B cell (primary cell): ENCODE data around the gene MEA1. TPM values are rescaled to one million over a fixed set of nuclear protein-coding genes. Genes with fewer than 3 reads are reported as not detected.

Source experiments
- ATAC-seq: fragments of 200-7000 bp; cut with Tn5 transposase; one replicate; pipeline ENCODE4 v1.10.0; 2021; ENCODE audit warnings: low read depth, mild to moderate bottlenecking, moderate number of reproducible peaks, moderate library complexity
- CTCF ChIA-PET: fragments of 350-600 bp; sonication (Branson Sonifier 250); formaldehyde crosslinking; loops from one replicate; lab custom pipeline; 2021; ENCODE audit warnings: antibody characterized with exemption, inconsistent platforms; lab: Charles Lee
- POLR2A ChIA-PET: fragments of 350-600 bp; sonication (Branson Sonifier 250); formaldehyde crosslinking; loops from one replicate; lab custom pipeline; 2021; ENCODE audit warnings: antibody characterized with exemption; lab: Charles Lee
- DNase-seq: peaks from one replicate; pipeline ENCODE4 v3.0.0; 2013
- H2AFZ ChIP-seq: 2 replicates; pipeline ENCODE4 v1.6.1; 2012; ENCODE audit warnings: mild to moderate bottlenecking, low read depth, low read length; ENCODE audit not compliant: insufficient read depth, poor library complexity, severe bottlenecking
- H3K27ac ChIP-seq, 2 donors: 1 replicate in 1 of 2; 2 replicates in 1 of 2; pipeline ENCODE4 v1.5.1; 2012 to 2013; ENCODE audit warnings: low read length in 2 of 2, mild to moderate bottlenecking in 2 of 2, moderate library complexity in 1 of 2
- H3K27me3 ChIP-seq, 4 experiments: fragments of 200-600 bp in 1 of 4; sonication (generic) in 1 of 4; replicated peaks in 1 of 4; 1 replicate in 2 of 4; 2 replicates in 2 of 4; pipeline versions ENCODE4 v1.6.1 to v1.7.0; 2013 to 2016; ENCODE audit warnings: low read length in 3 of 4, mild to moderate bottlenecking in 2 of 4, mixed read lengths in 1 of 4, moderate library complexity in 1 of 4; ENCODE audit not compliant: insufficient read depth in 4 of 4, control insufficient read depth in 3 of 4; ENCODE audit errors: control extremely low read depth in 1 of 4
- H3K36me3 ChIP-seq, 2 experiments: replicated peaks in 1 of 2; 1 replicate in 1 of 2; 2 replicates in 1 of 2; pipeline versions ENCODE4 v1.6.1 to v1.7.1; 2013; ENCODE audit warnings: low read length in 1 of 2; ENCODE audit not compliant: insufficient read depth in 2 of 2, control insufficient read depth in 1 of 2; ENCODE audit errors: control extremely low read depth in 1 of 2, extremely low read depth in 1 of 2
- H3K4me1 ChIP-seq, 2 donors: fragments of 200-600 bp in 1 of 2; sonication (generic) in 1 of 2; 1 replicate in 1 of 2; 2 replicates in 1 of 2; pipeline versions ENCODE4 v1.5.1 to v1.6.1; 2013 to 2017; ENCODE audit warnings: low read length in 2 of 2; ENCODE audit not compliant: control insufficient read depth in 2 of 2, insufficient read depth in 2 of 2
- H3K4me2 ChIP-seq: replicated peaks from 2 replicates; pipeline ENCODE3; 2012; ENCODE audit warnings: mild to moderate bottlenecking, low read depth, low read length; ENCODE audit not compliant: poor library complexity, severe bottlenecking
- H3K4me3 ChIP-seq, 5 experiments: fragments of 200-600 bp in 1 of 5; sonication (generic) in 1 of 5; 1 replicate in 3 of 5; 2 replicates in 2 of 5; pipeline versions ENCODE4 v1.5.1 to v1.7.0; 2011 to 2016; ENCODE audit warnings: low read length in 4 of 5, mild to moderate bottlenecking in 4 of 5, low read depth in 2 of 5, control low read depth in 1 of 5, moderate library complexity in 1 of 5; ENCODE audit not compliant: insufficient read depth in 1 of 5; ENCODE audit errors: control extremely low read depth in 1 of 5, extremely low read depth in 1 of 5
- H3K79me2 ChIP-seq: fragments of 200-600 bp; sonication (generic); one replicate; pipeline ENCODE4 v1.6.0; 2016; ENCODE audit warnings: low read length; ENCODE audit not compliant: control insufficient read depth, insufficient read depth
- H3K9ac ChIP-seq: fragments of 200-600 bp; sonication (generic); 2 replicates; pipeline ENCODE4 v1.6.1; 2017; ENCODE audit warnings: mild to moderate bottlenecking, low read length, moderate library complexity
- H3K9me3 ChIP-seq, 3 donors: one replicate each; pipeline versions ENCODE4 v1.6.1 to v1.7.1; 2013; ENCODE audit warnings: low read length in 2 of 3; ENCODE audit not compliant: control insufficient read depth in 2 of 3, insufficient read depth in 1 of 3; ENCODE audit errors: control extremely low read depth in 1 of 3
- H4K20me1 ChIP-seq: 2 replicates; pipeline ENCODE4 v1.6.0; 2012; ENCODE audit warnings: mild to moderate bottlenecking, low read length; ENCODE audit not compliant: insufficient read depth, control insufficient read depth, poor library complexity, severe bottlenecking
- H3K27ac Mint-ChIP-seq: one replicate; pipeline ENCODE4 v1.8.0; 2021; ENCODE audit warnings: mixed read lengths
- H3K27me3 Mint-ChIP-seq: one replicate; pipeline ENCODE4 v1.8.0; 2021; ENCODE audit warnings: mixed read lengths
- H3K4me1 Mint-ChIP-seq: one replicate; pipeline ENCODE4 v1.8.0; 2021; ENCODE audit warnings: mixed read lengths
- H3K4me3 Mint-ChIP-seq: one replicate; pipeline ENCODE4 v1.8.0; 2021; ENCODE audit warnings: mixed read lengths
- H3K9me3 Mint-ChIP-seq: one replicate; pipeline ENCODE4 v1.8.0; 2022; ENCODE audit warnings: mixed read lengths; ENCODE audit not compliant: insufficient read depth
- EZH2 ChIP-seq: IDR thresholded peaks from 2 replicates; pipeline ENCODE4 v1.6.1; 2012; ENCODE audit warnings: borderline replicate concordance, low read depth, mild to moderate bottlenecking, moderate library complexity, low read length; ENCODE audit not compliant: insufficient read depth, poor library complexity, severe bottlenecking
- WGBS: methylation state at CpG from one replicate; pipeline ENCODE4 v1.1.5; 2013; ENCODE audit warnings: missing lambda C conversion rate; ENCODE audit not compliant: insufficient coverage; 5-methylcytosine and 5-hydroxymethylcytosine counted together
- intact Hi-C: fragments of 100-400 bp; cut with micrococcal nuclease; formaldehyde crosslinking; loops from one replicate; pipeline ENCODE4 v1.10.0; 2022
- polyA plus RNA-seq: library from polyadenylated mRNA; depleted of rRNA; stranded (reverse); fragments of >200 nt; gene quantifications from 2 replicates; pipeline ENCODE4 v1.2.3, GENCODE V29; 2012
- total RNA-seq, 2 donors: library from RNA; stranded (reverse); fragments of 120-200 nt in 1 of 2; gene quantifications; 1 replicate in 1 of 2; 2 replicates in 1 of 2; pipeline versions ENCODE4 v1.2.3 to v1.2.4, GENCODE V29; 2013 to 2022
- TF ChIP-seq, protein P1 (sequence below): fragments of 200-600 bp; IDR thresholded peaks from one replicate; pipeline ENCODE4 v1.8.0; 2022; ENCODE audit warnings: antibody characterized with exemption, mild to moderate bottlenecking

Gene MEA1
- total and polyA plus RNA-seq, 2 donors (not counting 1 experiment from before 2014, with no cell fraction given): 35.7 to 36.7 TPM

DNA sequence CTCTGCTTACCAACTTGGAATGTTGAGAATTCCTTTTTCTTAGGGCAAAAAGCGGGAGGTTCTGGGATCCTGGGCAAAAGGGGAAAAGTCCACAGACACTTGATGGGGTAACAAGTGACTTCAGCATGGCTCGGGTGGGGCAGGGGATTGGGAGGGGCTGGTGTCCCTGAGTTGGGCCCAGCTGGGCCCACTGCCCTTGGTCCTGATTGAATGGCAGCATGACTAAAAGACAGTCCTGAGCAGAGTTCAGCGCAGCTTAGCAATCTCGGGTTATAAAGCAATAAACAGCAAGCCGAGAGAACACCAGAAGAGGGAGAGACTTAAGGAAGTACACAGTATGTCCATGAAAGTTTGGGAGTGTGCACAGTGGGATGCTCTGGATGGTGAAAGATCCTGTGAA, 23.8 kb downstream of the MEA1 start:
- ATAC-seq: no peak
- Mint-ChIP-seq H3K27me3 (no peaks in the 10 kb centered on the region), H3K4me3 (no peak overlapping the region), H3K27ac (no peak overlapping the region), H3K4me1 (peaks cover 27% of the 10 kb centered on the region), H3K9me3 (no peaks in the 10 kb centered on the region)
- intact Hi-C loops: no loop called here
- Histone ChIP-seq H3K4me3 (no peak overlapping the region), H3K4me2 (no peak overlapping the region), H3K79me2 (peaks cover 45% of the 10 kb centered on the region), H3K27ac (no peak overlapping the region), H3K4me1 (peaks cover 6 to 12% of the 10 kb centered on the region in 2 donors), H3K9ac (no peak overlapping the region), H3K9me3 (no peaks in the 10 kb centered on the region), H3K36me3 (peaks cover 0 to 31% of the 10 kb centered on the region in 2 experiments), H2AFZ (no peak overlapping the region), H3K27me3 (no peaks in the 10 kb centered on the region), H4K20me1 (no peaks in the 10 kb centered on the region)
- 95% methylated on average over 4 of the region's 5 CpGs for WGBS
- DNase-seq: no peak
- POLR2A ChIA-PET: interaction anchor here (0.7 kb wide), 1 partner anchor 71 kb away, joined by 3 read pairs; no protein-coding TSS in a partner anchor
- CTCF ChIA-PET: interaction anchor here (1.1 kb wide), 1 partner anchor 60 kb away, joined by 3 read pairs; no protein-coding TSS in a partner anchor
- TF ChIP-seq, protein P1, sequence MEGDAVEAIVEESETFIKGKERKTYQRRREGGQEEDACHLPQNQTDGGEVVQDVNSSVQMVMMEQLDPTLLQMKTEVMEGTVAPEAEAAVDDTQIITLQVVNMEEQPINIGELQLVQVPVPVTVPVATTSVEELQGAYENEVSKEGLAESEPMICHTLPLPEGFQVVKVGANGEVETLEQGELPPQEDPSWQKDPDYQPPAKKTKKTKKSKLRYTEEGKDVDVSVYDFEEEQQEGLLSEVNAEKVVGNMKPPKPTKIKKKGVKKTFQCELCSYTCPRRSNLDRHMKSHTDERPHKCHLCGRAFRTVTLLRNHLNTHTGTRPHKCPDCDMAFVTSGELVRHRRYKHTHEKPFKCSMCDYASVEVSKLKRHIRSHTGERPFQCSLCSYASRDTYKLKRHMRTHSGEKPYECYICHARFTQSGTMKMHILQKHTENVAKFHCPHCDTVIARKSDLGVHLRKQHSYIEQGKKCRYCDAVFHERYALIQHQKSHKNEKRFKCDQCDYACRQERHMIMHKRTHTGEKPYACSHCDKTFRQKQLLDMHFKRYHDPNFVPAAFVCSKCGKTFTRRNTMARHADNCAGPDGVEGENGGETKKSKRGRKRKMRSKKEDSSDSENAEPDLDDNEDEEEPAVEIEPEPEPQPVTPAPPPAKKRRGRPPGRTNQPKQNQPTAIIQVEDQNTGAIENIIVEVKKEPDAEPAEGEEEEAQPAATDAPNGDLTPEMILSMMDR: no peak
- no peak for TF ChIP-seq EZH2

DNA sequence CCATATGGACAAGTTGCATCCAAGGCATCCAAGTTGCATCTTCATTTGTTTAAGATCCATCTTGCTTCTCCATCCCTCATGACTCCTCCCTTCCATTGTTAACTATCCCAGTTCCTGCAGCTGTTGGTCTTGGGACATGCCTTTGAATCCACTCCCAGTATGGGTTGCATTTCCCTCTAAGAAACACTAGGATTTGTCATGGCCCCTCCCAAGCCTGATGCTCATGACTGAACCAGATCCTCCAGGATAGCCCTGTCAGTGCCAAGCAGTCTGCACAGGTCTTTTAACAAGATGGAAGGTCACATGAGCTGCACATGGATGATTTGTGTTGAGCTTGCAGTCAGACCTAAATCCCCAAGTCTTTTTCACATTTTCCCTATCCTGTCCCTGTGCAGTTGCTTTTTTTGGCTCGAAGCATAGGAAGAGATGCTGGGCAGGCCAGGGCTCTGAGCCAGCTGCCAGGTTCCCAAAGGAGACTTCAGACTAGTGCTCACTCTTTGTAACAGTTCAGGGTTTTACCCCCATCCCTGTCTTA, 25.2 kb downstream of the MEA1 start:
- Mint-ChIP-seq H3K9me3 (no peaks in the 10 kb centered on the region), H3K27ac (no peak overlapping the region), H3K4me3 (no peak overlapping the region), H3K4me1 (peaks cover 38% of the 10 kb centered on the region), H3K27me3 (no peaks in the 10 kb centered on the region)
- TF ChIP-seq, protein P1: no peak
- no peak for TF ChIP-seq EZH2
- WGBS: 89% methylated on average over 1 of the region's 1 CpG
- H3K27ac ChIP-seq: no peak overlapping the region
- H3K4me1 ChIP-seq: peaks cover 10 to 19% of the 10 kb centered on the region in 2 donors
- H3K9me3 ChIP-seq: no peaks in the 10 kb centered on the region
- H4K20me1 ChIP-seq: no peaks in the 10 kb centered on the region
- no peaks in the 10 kb centered on the region for H3K27me3 ChIP-seq
- no peak for DNase-seq
- intact Hi-C loops: no loop called here
- no peak overlapping the region for H3K9ac ChIP-seq
- H3K79me2 ChIP-seq: peaks cover 55% of the 10 kb centered on the region
- no peak overlapping the region for H2AFZ ChIP-seq
- ChIA-PET POLR2A (no interaction called here), CTCF (no interaction called here)
- no peak overlapping the region for H3K4me2 ChIP-seq
- H3K4me3 ChIP-seq: no peak overlapping the region
- H3K36me3 ChIP-seq: peaks cover 0 to 30% of the 10 kb centered on the region in 2 experiments
- no peak for ATAC-seq
